ENCODE data around the gene GSG1L2.

DNA sequence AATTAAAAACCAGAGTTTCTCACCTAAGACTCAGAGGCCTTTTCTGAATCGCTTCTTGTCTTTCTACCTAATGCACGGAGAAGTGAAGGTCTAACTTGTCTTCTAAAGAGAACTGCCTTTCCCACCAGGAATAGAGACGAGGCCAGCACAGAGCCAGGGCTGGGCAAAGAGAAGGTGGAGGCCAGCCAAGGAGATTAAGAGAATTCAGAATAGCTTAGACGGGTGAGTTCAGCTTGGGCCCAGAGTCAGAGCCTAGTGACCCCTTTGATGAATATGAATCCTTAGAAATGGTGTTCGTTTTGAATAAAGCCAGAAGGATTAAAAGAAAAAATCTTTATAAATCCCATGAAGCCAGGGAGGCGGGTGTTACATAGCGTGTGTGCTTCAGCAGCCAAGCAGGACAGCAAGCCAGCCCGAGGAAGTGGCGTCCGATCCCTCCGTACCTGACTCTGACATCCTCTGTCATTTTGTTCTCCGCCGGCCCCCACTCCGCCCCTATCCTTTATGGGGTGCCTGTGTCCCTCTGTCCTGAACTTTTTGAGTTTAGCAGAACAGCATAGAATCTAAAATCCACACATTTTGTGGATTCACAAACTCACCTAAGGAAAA is 7.4 kb downstream of the GSG1L2 start:
- TF ChIP-seq, protein P1, sequence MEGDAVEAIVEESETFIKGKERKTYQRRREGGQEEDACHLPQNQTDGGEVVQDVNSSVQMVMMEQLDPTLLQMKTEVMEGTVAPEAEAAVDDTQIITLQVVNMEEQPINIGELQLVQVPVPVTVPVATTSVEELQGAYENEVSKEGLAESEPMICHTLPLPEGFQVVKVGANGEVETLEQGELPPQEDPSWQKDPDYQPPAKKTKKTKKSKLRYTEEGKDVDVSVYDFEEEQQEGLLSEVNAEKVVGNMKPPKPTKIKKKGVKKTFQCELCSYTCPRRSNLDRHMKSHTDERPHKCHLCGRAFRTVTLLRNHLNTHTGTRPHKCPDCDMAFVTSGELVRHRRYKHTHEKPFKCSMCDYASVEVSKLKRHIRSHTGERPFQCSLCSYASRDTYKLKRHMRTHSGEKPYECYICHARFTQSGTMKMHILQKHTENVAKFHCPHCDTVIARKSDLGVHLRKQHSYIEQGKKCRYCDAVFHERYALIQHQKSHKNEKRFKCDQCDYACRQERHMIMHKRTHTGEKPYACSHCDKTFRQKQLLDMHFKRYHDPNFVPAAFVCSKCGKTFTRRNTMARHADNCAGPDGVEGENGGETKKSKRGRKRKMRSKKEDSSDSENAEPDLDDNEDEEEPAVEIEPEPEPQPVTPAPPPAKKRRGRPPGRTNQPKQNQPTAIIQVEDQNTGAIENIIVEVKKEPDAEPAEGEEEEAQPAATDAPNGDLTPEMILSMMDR (IDR thresholded peaks at IDR 0.05) = no peak
- no peak for TF ChIP-seq POLR2A (IDR thresholded peaks at IDR 0.05)
